Upper lobe of right lung (tissue), 1 donor: ENCODE measurements around the gene MORN5. TPM values are rescaled to one million over a fixed set of nuclear protein-coding genes. Genes with fewer than 3 reads are reported as not detected.

ENCODE experiments used
- ATAC-seq: fragments of 200-7000 bp; cut with Tn5 transposase; one replicate; pipeline ENCODE4 v1.9.1; 2020; ENCODE audit warnings: mild to moderate bottlenecking, moderate library complexity
- DNase-seq: peaks from one replicate; pipeline ENCODE4 v3.0.0-alpha.2; 2020
- H3K27ac ChIP-seq: fragments of 200-600 bp; one replicate; pipeline ENCODE4 v1.8.0; 2022
- H3K27me3 ChIP-seq: fragments of 200-600 bp; one replicate; pipeline ENCODE4 v1.8.0; 2022; ENCODE audit warnings: mild to moderate bottlenecking
- H3K36me3 ChIP-seq: fragments of 200-600 bp; one replicate; pipeline ENCODE4 v1.8.0; 2022
- H3K4me1 ChIP-seq: fragments of 200-600 bp; one replicate; pipeline ENCODE4 v1.8.0; 2022
- H3K4me3 ChIP-seq: fragments of 200-600 bp; one replicate; pipeline ENCODE4 v1.8.0; 2022; ENCODE audit warnings: mild to moderate bottlenecking
- H3K9me3 ChIP-seq: fragments of 200-600 bp; one replicate; pipeline ENCODE4 v1.8.0; 2022
- CTCF ChIP-seq: fragments of 200-600 bp; IDR thresholded peaks from one replicate; pipeline ENCODE4 v1.8.0; 2022; ENCODE audit warnings: antibody characterized with exemption
- intact Hi-C: fragments of 100-400 bp; cut with DNase I; formaldehyde crosslinking; loops from one replicate; pipeline ENCODE4 v1.11.0; 2022
- total RNA-seq: library from RNA; stranded (reverse); fragmentation: NEBNext Ultra II Directional; extraction: Animal tissue kit (Norgen Biotek cat#: 25700); gene quantifications from one replicate; pipeline ENCODE4 v1.2.1, GENCODE V29; 2021
- donor health status: DM: no; HTN: yes; CAD: no; lungs with severe emphysema.

Gene MORN5
- total RNA-seq, 1 donor from 2014 or later: not detected

- DNase-seq (no peak), ATAC-seq (peak; percentile 57)
- H3K27me3 ChIP-seq: no peaks in the 10 kb centered on the region
- H3K4me3 ChIP-seq: no peak overlapping the region
- no peak for TF ChIP-seq CTCF
- intact Hi-C loops: no loop called here
- peaks cover 10% of the 10 kb centered on the region for H3K4me1 ChIP-seq
- no peak overlapping the region for H3K27ac ChIP-seq
- H3K36me3 ChIP-seq: peaks cover 50% of the 10 kb centered on the region
- H3K9me3 ChIP-seq: no peaks in the 10 kb centered on the region
Observed at GRCh38 chr9:122143296-122143695, 16.4 kb upstream of the MORN5 start.

- Histone ChIP-seq H3K27me3 (no peaks in the 10 kb centered on the region), H3K9me3 (no peaks in the 10 kb centered on the region), H3K4me3 (no peak overlapping the region), H3K4me1 (peaks cover 10% of the 10 kb centered on the region), H3K27ac (no peak overlapping the region), H3K36me3 (peaks cover 51% of the 10 kb centered on the region)
- no peak for TF ChIP-seq CTCF
- DNase-seq (no peak), ATAC-seq (no peak)
- intact Hi-C loops: no loop called here
Observed at GRCh38 chr9:122143876-122144405, 15.8 kb upstream of the MORN5 start.

- ATAC-seq: no peak
- Histone ChIP-seq H3K27ac (no peak overlapping the region), H3K4me3 (no peak overlapping the region), H3K4me1 (peaks cover 10% of the 10 kb centered on the region), H3K9me3 (no peaks in the 10 kb centered on the region), H3K27me3 (no peaks in the 10 kb centered on the region), H3K36me3 (peaks cover 52% of the 10 kb centered on the region)
- intact Hi-C loops: no loop called here
- TF ChIP-seq CTCF: peak; percentile 39
- no peak for DNase-seq
Observed at GRCh38 chr9:122144836-122145591, 14.7 kb upstream of the MORN5 start.

DNA sequence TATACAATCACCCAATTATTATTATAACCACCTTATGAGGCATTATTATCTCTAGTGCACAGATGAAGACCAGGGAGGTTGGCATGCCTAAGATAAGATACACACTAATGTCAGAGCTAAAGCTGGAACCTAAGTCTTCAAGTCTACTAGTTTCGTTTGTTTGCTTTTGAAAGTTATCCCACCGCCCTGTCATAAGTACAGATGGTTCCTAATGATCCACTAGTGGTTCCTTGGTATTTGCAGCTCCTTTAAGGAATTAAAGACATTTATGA lies 14.2 kb upstream of the MORN5 start:
- no peak overlapping the region for H3K27ac ChIP-seq
- H3K27me3 ChIP-seq: no peaks in the 10 kb centered on the region
- H3K4me3 ChIP-seq: no peak overlapping the region
- H3K4me1 ChIP-seq: peaks cover 10% of the 10 kb centered on the region
- TF ChIP-seq CTCF: no peak
- ATAC-seq: no peak
- no peaks in the 10 kb centered on the region for H3K9me3 ChIP-seq
- peaks cover 57% of the 10 kb centered on the region for H3K36me3 ChIP-seq
- DNase-seq: no peak
- intact Hi-C loops: no loop called here

DNA sequence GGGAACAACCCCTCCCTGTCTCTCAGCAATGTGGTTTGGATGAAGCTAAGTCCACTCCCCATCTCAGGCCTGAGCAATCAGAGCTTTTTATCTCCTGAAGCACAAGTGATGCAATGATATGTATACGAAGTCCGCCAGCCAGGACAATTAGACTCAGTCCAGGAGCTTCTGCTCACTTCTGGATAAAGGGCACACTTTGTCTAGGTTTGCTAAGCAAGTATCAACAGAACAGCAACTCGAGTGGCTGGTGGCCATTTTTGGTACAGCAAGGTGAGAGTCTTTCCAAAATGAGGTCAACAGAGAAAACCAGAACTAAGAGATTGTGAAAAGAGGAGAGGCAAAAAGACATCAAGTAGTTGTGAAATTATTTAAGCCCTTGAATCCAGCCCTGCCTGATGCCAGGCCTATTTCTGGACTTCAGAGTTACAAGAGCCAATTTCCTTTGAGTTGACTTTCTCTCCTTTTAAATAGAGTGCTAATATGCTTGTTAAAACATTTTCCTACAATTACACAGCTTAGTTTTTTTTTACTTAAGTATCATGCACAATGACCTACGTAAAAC lies 8.4 kb upstream of the MORN5 start:
- H3K36me3 ChIP-seq: peaks cover 27% of the 10 kb centered on the region
- no peak overlapping the region for H3K4me3 ChIP-seq
- H3K9me3 ChIP-seq: no peaks in the 10 kb centered on the region
- H3K27ac ChIP-seq: no peak overlapping the region
- no peak for TF ChIP-seq CTCF
- no peaks in the 10 kb centered on the region for H3K27me3 ChIP-seq
- no peaks in the 10 kb centered on the region for H3K4me1 ChIP-seq
- no peak for ATAC-seq
- intact Hi-C loops: no loop called here
- DNase-seq: no peak
